ENCODE measurements around the gene KRTAP12-4.
"Not testable (repeated sequence)": the region's sequence is repeated elsewhere in the genome, so short reads cannot be mapped to it uniquely, and the experiment has no call there.

Gene KRTAP12-4

GRCh38 chr21:44632067-44632466 is 22.4 kb downstream of the KRTAP12-4 start:
- DNase-seq (ENCODE audit: low read depth, low spot score): no peak

- DNase-seq (ENCODE audit: low read depth, low spot score): no peak
These were observed 24.0 kb downstream of the KRTAP12-4 start for GRCh38 chr21:44630440-44630839.

GRCh38 chr21:44628707-44629391 is 25.6 kb downstream of the KRTAP12-4 start:
- no peak for DNase-seq (ENCODE audit: low read depth, low spot score)

- not testable (repeated sequence) for DNase-seq (ENCODE audit: low read depth, low spot score)
These were observed 26.6 kb downstream of the KRTAP12-4 start for GRCh38 chr21:44627831-44628233.

GRCh38 chr21:44627181-44627822 is 27.2 kb downstream of the KRTAP12-4 start:
- not testable (repeated sequence) for DNase-seq (ENCODE audit: low read depth, low spot score)

- DNase-seq (ENCODE audit: low read depth, low spot score): no peak
These were observed 27.8 kb downstream of the KRTAP12-4 start, which contains the start of gene KRTAP10-9 for GRCh38 chr21:44626673-44627143. Gene KRTAP10-9, plus strand, starts transcription at chr21:44627093. Its CDS starts 79 bp downstream, at chr21:44627172.

- DNase-seq (ENCODE audit: low read depth, low spot score): no peak
These were observed 28.2 kb downstream of the KRTAP12-4 start for GRCh38 chr21:44626262-44626661.

- no peak for DNase-seq (ENCODE audit: low read depth, low spot score)
These were observed 28.7 kb downstream of the KRTAP12-4 start for GRCh38 chr21:44625756-44626155.

GRCh38 chr21:44623575-44623974 is 30.9 kb downstream of the KRTAP12-4 start:
- no peak for DNase-seq (ENCODE audit: low read depth, low spot score)

- no peak for DNase-seq (ENCODE audit: low read depth, low spot score)
These were observed 34.6 kb downstream of the KRTAP12-4 start for GRCh38 chr21:44619886-44620285.

GRCh38 chr21:44618909-44619308 is 35.5 kb downstream of the KRTAP12-4 start:
- no peak for DNase-seq (ENCODE audit: low read depth, low spot score)

GRCh38 chr21:44618504-44618903 is 36.0 kb downstream of the KRTAP12-4 start:
- no peak for DNase-seq (ENCODE audit: low read depth, low spot score)

GRCh38 chr21:44617071-44617501 is 37.4 kb downstream of the KRTAP12-4 start:
- no peak for DNase-seq (ENCODE audit: low read depth, low spot score)

GRCh38 chr21:44616591-44616926 is 37.9 kb downstream of the KRTAP12-4 start:
- no peak for DNase-seq (ENCODE audit: low read depth, low spot score)

- DNase-seq (ENCODE audit: low read depth, low spot score): no peak
These were observed 38.4 kb downstream of the KRTAP12-4 start for GRCh38 chr21:44615911-44616590.

GRCh38 chr21:44615466-44615865 is 39.0 kb downstream of the KRTAP12-4 start:
- DNase-seq (ENCODE audit: low read depth, low spot score): no peak

GRCh38 chr21:44614961-44615391 is 39.5 kb downstream of the KRTAP12-4 start:
- no peak for DNase-seq (ENCODE audit: low read depth, low spot score)

- DNase-seq (ENCODE audit: low read depth, low spot score): no peak
These were observed 40.3 kb downstream of the KRTAP12-4 start for GRCh38 chr21:44614161-44614631.

GRCh38 chr21:44613386-44614155 is 40.9 kb downstream of the KRTAP12-4 start:
- DNase-seq (ENCODE audit: low read depth, low spot score): no peak

GRCh38 chr21:44612669-44613229 is 41.7 kb downstream of the KRTAP12-4 start:
- DNase-seq (ENCODE audit: low read depth, low spot score): no peak

GRCh38 chr21:44612029-44612486 is 42.4 kb downstream of the KRTAP12-4 start, which contains the start of gene KRTAP10-8:
Gene KRTAP10-8, plus strand, starts transcription at chr21:44612079. Its CDS starts 22 bp downstream, at chr21:44612101.
- no peak for DNase-seq (ENCODE audit: low read depth, low spot score)
